Right hindlimb (tissue), 1 donor: Measurements from ENCODE around the gene FOSL1.

Experiments
- DNase-seq: peaks from one replicate; pipeline ENCODE4 v3.0.0-alpha.2; 2018

FOSL1 gene

GRCh38 chr11:65880844-65881421 is 19.3 kb downstream of the FOSL1 start:
- no peak for DNase-seq

- no peak for DNase-seq
Measured at GRCh38 chr11:65880027-65880426, 20.2 kb downstream of the FOSL1 start.

- DNase-seq, result no peak
Measured at GRCh38 chr11:65879617-65880016, 20.6 kb downstream of the FOSL1 start, which contains the start of gene CTSW. Gene CTSW, plus strand, starts transcription at chr11:65879837. Its CDS starts 18 bp downstream, at chr11:65879855.

- DNase-seq, result peak; percentile 96
Measured at GRCh38 chr11:65873318-65874156, 26.7 kb downstream of the FOSL1 start.

GRCh38 chr11:65872586-65873317 is 27.4 kb downstream of the FOSL1 start, which contains the start of gene EFEMP2:
Gene EFEMP2, minus strand, starts transcription at chr11:65872800. Its CDS starts 446 bp downstream, at chr11:65872354.
- DNase-seq, result peak; percentile 88

GRCh38 chr11:65871811-65872548 is 28.2 kb downstream of the FOSL1 start:
- DNase-seq, result peak; percentile 52

- peak; percentile 17 for DNase-seq
Measured at GRCh38 chr11:65870706-65871681, 29.2 kb downstream of the FOSL1 start.

- DNase-seq, result no peak
Measured at GRCh38 chr11:65870307-65870658, 29.9 kb downstream of the FOSL1 start.

GRCh38 chr11:65869643-65870306 is 30.4 kb downstream of the FOSL1 start:
- DNase-seq, result no peak

- no peak for DNase-seq
Measured at GRCh38 chr11:65868907-65869306, 31.3 kb downstream of the FOSL1 start.

GRCh38 chr11:65868076-65868667 is 32.0 kb downstream of the FOSL1 start:
- DNase-seq, result no peak

GRCh38 chr11:65867284-65868071 is 32.7 kb downstream of the FOSL1 start:
- no peak for DNase-seq

- DNase-seq, result peak; percentile 17
Measured at GRCh38 chr11:65866509-65867283, 33.5 kb downstream of the FOSL1 start.

- peak; percentile 23 for DNase-seq
Measured at GRCh38 chr11:65865550-65866172, 34.5 kb downstream of the FOSL1 start.

GRCh38 chr11:65864706-65865471 is 35.3 kb downstream of the FOSL1 start:
- DNase-seq, result peak; percentile 20

- DNase-seq, result peak; percentile 21
Measured at GRCh38 chr11:65863889-65864705, 36.1 kb downstream of the FOSL1 start.
